Lower lobe of right lung (tissue), 2 donors: Measurements from ENCODE around the gene CGNL1. TPM values are rescaled to one million over a fixed set of nuclear protein-coding genes. Genes with fewer than 3 reads are reported as not detected.

ENCODE experiments used
- ATAC-seq, 2 donors: fragments of 200-7000 bp; cut with Tn5 transposase; one replicate each; pipeline ENCODE4 v1.9.1; 2020 to 2022; ENCODE audit warnings: mild to moderate bottlenecking in 2 of 2, moderate library complexity in 2 of 2
- DNase-seq: peaks from one replicate; pipeline ENCODE4 v3.0.0-alpha.2; 2020
- H3K27ac ChIP-seq: fragments of 200-600 bp; one replicate; pipeline ENCODE4 v1.8.0; 2022
- H3K27me3 ChIP-seq: fragments of 200-600 bp; one replicate; pipeline ENCODE4 v1.8.0; 2022; ENCODE audit warnings: low read depth
- H3K36me3 ChIP-seq: fragments of 200-600 bp; one replicate; pipeline ENCODE4 v1.8.0; 2022; ENCODE audit warnings: mild to moderate bottlenecking
- H3K4me1 ChIP-seq: fragments of 200-600 bp; one replicate; pipeline ENCODE4 v1.8.0; 2022
- H3K4me3 ChIP-seq: fragments of 200-600 bp; one replicate; pipeline ENCODE4 v1.8.0; 2022; ENCODE audit warnings: mild to moderate bottlenecking
- H3K9me3 ChIP-seq: fragments of 200-600 bp; one replicate; pipeline ENCODE4 v1.8.0; 2022
- CTCF ChIP-seq: fragments of 200-600 bp; IDR thresholded peaks from one replicate; pipeline ENCODE4 v1.8.0; 2022; ENCODE audit warnings: antibody characterized with exemption, mild to moderate bottlenecking
- intact Hi-C: fragments of 100-400 bp; cut with DNase I; formaldehyde crosslinking; loops from one replicate; pipeline ENCODE4 v1.11.0; 2022
- total RNA-seq: library from RNA; stranded (reverse); fragmentation: NEBNext Ultra II Directional; extraction: Animal tissue kit (Norgen Biotek cat#: 25700); gene quantifications from one replicate; pipeline ENCODE4 v1.2.1, GENCODE V29; 2021
- donor health status: DM: no; HTN: yes; CAD: no; lungs with severe emphysema.

CGNL1 gene
- total RNA-seq, 1 donor from 2014 or later, result 46.0 TPM

- Histone ChIP-seq H3K4me1 (peaks cover 6% of the 10 kb centered on the region), H3K9me3 (no peaks in the 10 kb centered on the region), H3K36me3 (peaks cover 4% of the 10 kb centered on the region), H3K27me3 (no peaks in the 10 kb centered on the region), H3K27ac (no peak overlapping the region), H3K4me3 (no peak overlapping the region)
- TF ChIP-seq CTCF, result no peak
- intact Hi-C loops, result no loop called here
- no peak for ATAC-seq
- no peak for DNase-seq
Observed at GRCh38 chr15:57472861-57473260, 96.6 kb downstream of the CGNL1 start.

- Histone ChIP-seq H3K4me3 (no peak overlapping the region), H3K4me1 (peaks cover 8% of the 10 kb centered on the region), H3K9me3 (no peaks in the 10 kb centered on the region), H3K36me3 (no peaks in the 10 kb centered on the region), H3K27ac (no peak overlapping the region), H3K27me3 (no peaks in the 10 kb centered on the region)
- ATAC-seq (peak in 1 of 2 donors; percentile 61), DNase-seq (no peak)
- no peak for TF ChIP-seq CTCF
- intact Hi-C loops, result no loop called here
Observed at GRCh38 chr15:57476533-57476975, 100.2 kb downstream of the CGNL1 start.

- intact Hi-C loops, result no loop called here
- H3K27me3 ChIP-seq, result no peaks in the 10 kb centered on the region
- no peaks in the 10 kb centered on the region for H3K9me3 ChIP-seq
- peaks cover 8% of the 10 kb centered on the region for H3K4me1 ChIP-seq
- H3K4me3 ChIP-seq, result no peak overlapping the region
- no peak for DNase-seq
- TF ChIP-seq CTCF, result no peak
- ATAC-seq, result peak; percentile 46 to 68
- H3K36me3 ChIP-seq, result no peaks in the 10 kb centered on the region
- no peak overlapping the region for H3K27ac ChIP-seq
Observed at GRCh38 chr15:57477736-57478522, 101.6 kb downstream of the CGNL1 start.

GRCh38 chr15:57479005-57479404 is 102.7 kb downstream of the CGNL1 start:
- Histone ChIP-seq H3K27ac (no peak overlapping the region), H3K4me3 (no peak overlapping the region), H3K36me3 (no peaks in the 10 kb centered on the region), H3K27me3 (no peaks in the 10 kb centered on the region), H3K4me1 (peaks cover 8% of the 10 kb centered on the region), H3K9me3 (no peaks in the 10 kb centered on the region)
- no peak for TF ChIP-seq CTCF
- intact Hi-C loops, result no loop called here
- no peak for DNase-seq
- ATAC-seq, result no peak

GRCh38 chr15:57481038-57481705 is 104.9 kb downstream of the CGNL1 start:
- Histone ChIP-seq H3K27me3 (no peaks in the 10 kb centered on the region), H3K9me3 (no peaks in the 10 kb centered on the region), H3K4me1 (peaks cover 8% of the 10 kb centered on the region), H3K4me3 (no peak overlapping the region), H3K27ac (no peak overlapping the region), H3K36me3 (no peaks in the 10 kb centered on the region)
- no peak for TF ChIP-seq CTCF
- no peak for ATAC-seq
- intact Hi-C loops, result no loop called here
- DNase-seq, result no peak
